Neuronal stem cell (in vitro differentiated cells): ENCODE data around the gene PCCB.

Experiments used
- DNase-seq: peaks from one replicate; pipeline ENCODE4 v3.0.0-alpha.2; 2013; ENCODE audit warnings: low spot score
- H2AFZ ChIP-seq: one replicate; pipeline ENCODE4 v1.6.1; 2013; ENCODE audit warnings: mild to moderate bottlenecking, low read length, inconsistent platforms
- H2AK5ac ChIP-seq: 2 replicates; pipeline ENCODE4 v1.6.1; 2013; ENCODE audit warnings: low read depth, mild to moderate bottlenecking, inconsistent platforms, low read length, moderate library complexity, mixed read lengths
- H2BK120ac ChIP-seq: 2 replicates; pipeline ENCODE4 v1.6.1; 2013; ENCODE audit warnings: low read depth, mild to moderate bottlenecking, inconsistent platforms, low read length, moderate library complexity, mixed read lengths
- H2BK12ac ChIP-seq: one replicate; pipeline ENCODE4 v1.6.1; 2013; ENCODE audit warnings: low read length, inconsistent platforms
- H2BK15ac ChIP-seq: 2 replicates; pipeline ENCODE4 v1.6.1; 2013; ENCODE audit warnings: mild to moderate bottlenecking, low read length, inconsistent platforms, mixed read lengths
- H2BK5ac ChIP-seq: one replicate; pipeline ENCODE4 v1.6.1; 2013; ENCODE audit warnings: inconsistent platforms, mild to moderate bottlenecking, low read length, moderate library complexity
- H3K14ac ChIP-seq: one replicate; pipeline ENCODE4 v1.6.1; 2013; ENCODE audit warnings: low read length, inconsistent platforms
- H3K18ac ChIP-seq: 2 replicates; pipeline ENCODE4 v1.6.1; 2013; ENCODE audit warnings: low read length, inconsistent platforms
- H3K23ac ChIP-seq: 2 replicates; pipeline ENCODE4 v1.6.1; 2013; ENCODE audit warnings: low read depth, mild to moderate bottlenecking, mixed read lengths, low read length, inconsistent platforms; ENCODE audit not compliant: poor library complexity
- H3K27ac ChIP-seq: replicated peaks from 3 replicates; pipeline ENCODE4 v1.5.1; 2013; ENCODE audit warnings: low read length, inconsistent platforms
- H3K27me3 ChIP-seq, 3 experiments: 2 replicates each; pipeline ENCODE4 v1.6.1; 2013; ENCODE audit warnings: low read length in 3 of 3, mild to moderate bottlenecking in 2 of 3, inconsistent platforms in 1 of 3, low read depth in 1 of 3, mixed read lengths in 1 of 3, moderate library complexity in 1 of 3; ENCODE audit not compliant: control insufficient read depth in 3 of 3, insufficient read depth in 3 of 3
- H3K36me3 ChIP-seq, 2 donors: replicated peaks in 1 of 2; 2 replicates each; pipeline ENCODE4 v1.6.1; 2013; ENCODE audit warnings: low read length in 2 of 2; ENCODE audit not compliant: control insufficient read depth in 2 of 2, insufficient read depth in 2 of 2
- H3K4ac ChIP-seq: 2 replicates; pipeline ENCODE4 v1.6.1; 2013; ENCODE audit warnings: inconsistent platforms, mild to moderate bottlenecking, low read length, moderate library complexity
- H3K4me1 ChIP-seq, 2 donors: 1 replicate in 1 of 2; 2 replicates in 1 of 2; pipeline ENCODE4 v1.6.1; 2013; ENCODE audit warnings: low read length in 2 of 2, low read depth in 1 of 2; ENCODE audit not compliant: control insufficient read depth in 2 of 2, insufficient read depth in 1 of 2
- H3K4me2 ChIP-seq: one replicate; pipeline ENCODE4 v1.6.1; 2013; ENCODE audit warnings: mild to moderate bottlenecking, low read length, inconsistent platforms; ENCODE audit not compliant: insufficient read depth, poor library complexity, severe bottlenecking
- H3K4me3 ChIP-seq, 2 donors: 2 replicates each; pipeline ENCODE4 v1.5.1; 2013; ENCODE audit warnings: low read length in 2 of 2, mild to moderate bottlenecking in 2 of 2, inconsistent platforms in 1 of 2, moderate library complexity in 1 of 2
- H3K79me1 ChIP-seq: one replicate; pipeline ENCODE4 v1.6.1; 2013; ENCODE audit warnings: low read depth, mild to moderate bottlenecking, inconsistent platforms, low read length, moderate library complexity
- H3K9ac ChIP-seq: one replicate; pipeline ENCODE4 v1.6.1; 2013; ENCODE audit warnings: mild to moderate bottlenecking, low read depth, low read length, inconsistent platforms; ENCODE audit not compliant: poor library complexity
- H3K9me3 ChIP-seq, 2 donors: replicated peaks in 1 of 2; 2 replicates each; pipeline versions ENCODE3 to v1.6.1; 2013; ENCODE audit warnings: low read length in 2 of 2, mild to moderate bottlenecking in 2 of 2, inconsistent platforms in 1 of 2, low read depth in 1 of 2, mixed read lengths in 1 of 2, moderate library complexity in 1 of 2; ENCODE audit not compliant: control insufficient read depth in 2 of 2, insufficient read depth in 1 of 2
- H4K8ac ChIP-seq: one replicate; pipeline ENCODE4 v1.6.1; 2013; ENCODE audit warnings: low read depth, mild to moderate bottlenecking, inconsistent platforms, low read length, moderate library complexity
- H4K91ac ChIP-seq: one replicate; pipeline ENCODE4 v1.6.1; 2013; ENCODE audit warnings: low read length, low read depth, mild to moderate bottlenecking, inconsistent platforms; ENCODE audit not compliant: poor library complexity
- WGBS, 2 donors: extraction: QIAGEN DNeasy Blood & Tissue Kit; methylation state at CpG; one replicate each; pipeline ENCODE4 v1.1.7; 2013; ENCODE audit warnings: missing lambda C conversion rate in 2 of 2, mixed read lengths in 1 of 2; ENCODE audit not compliant: insufficient read length in 2 of 2, insufficient replicate concordance in 1 of 2; ENCODE audit errors: extremely low coverage in 2 of 2; 5-methylcytosine and 5-hydroxymethylcytosine counted together

PCCB gene

GRCh38 chr3:136336329-136337100, 86.4 kb downstream of the PCCB start:
- Histone ChIP-seq H3K27me3 (no peaks in the 10 kb centered on the region), H3K14ac (no peak overlapping the region), H3K18ac (peak overlapping the region; percentile 19), H3K79me1 (no peaks in the 10 kb centered on the region), H3K9me3 (no peaks in the 10 kb centered on the region), H3K36me3 (peaks cover 9 to 91% of the 10 kb centered on the region in 2 donors), H4K91ac (no peak overlapping the region), H3K4me2 (no peak overlapping the region), H2AFZ (no peak overlapping the region), H2BK12ac (no peak overlapping the region), H2BK120ac (no peak overlapping the region), H3K4me3 (no peak overlapping the region), H4K8ac (no peak overlapping the region), H3K23ac (no peak overlapping the region), H3K27ac (no peak overlapping the region), H2BK15ac (no peak overlapping the region), H3K9ac (no peak overlapping the region), H2AK5ac (no peak overlapping the region), H2BK5ac (no peak overlapping the region), H3K4me1 (no peaks in the 10 kb centered on the region), H3K4ac (no peak overlapping the region)
- no CpG with 5 or more reads among the region's 4 CpGs for WGBS, 2 donors
- DNase-seq, result no peak

GRCh38 chr3:136343446-136343845, 93.3 kb downstream of the PCCB start:
- Histone ChIP-seq H3K4me2 (no peak overlapping the region), H2BK5ac (no peak overlapping the region), H3K79me1 (no peaks in the 10 kb centered on the region), H3K23ac (no peak overlapping the region), H2AFZ (no peak overlapping the region), H2BK120ac (no peak overlapping the region), H3K9ac (no peak overlapping the region), H2BK15ac (no peak overlapping the region), H4K8ac (no peak overlapping the region), H2AK5ac (no peak overlapping the region), H4K91ac (no peak overlapping the region), H3K27me3 (no peaks in the 10 kb centered on the region), H3K18ac (no peak overlapping the region), H3K4me1 (peaks cover 2 to 7% of the 10 kb centered on the region in 2 donors), H3K36me3 (peaks cover 0 to 58% of the 10 kb centered on the region in 2 donors), H3K4ac (no peak overlapping the region), H2BK12ac (no peak overlapping the region), H3K27ac (no peak overlapping the region), H3K9me3 (no peaks in the 10 kb centered on the region), H3K14ac (no peak overlapping the region), H3K4me3 (no peak overlapping the region)
- WGBS, 2 donors, result no CpG with 5 or more reads among the region's 2 CpGs
- no peak for DNase-seq

- Histone ChIP-seq H3K4me2 (peak overlapping the region; percentile 33), H4K91ac (no peak overlapping the region), H2BK120ac (no peak overlapping the region), H2BK5ac (no peak overlapping the region), H3K4ac (no peak overlapping the region), H2AK5ac (no peak overlapping the region), H4K8ac (no peak overlapping the region), H3K9me3 (no peaks in the 10 kb centered on the region), H3K18ac (no peak overlapping the region), H3K23ac (no peak overlapping the region), H3K14ac (no peak overlapping the region), H3K9ac (no peak overlapping the region), H3K27ac (peak overlapping the region; percentile 28), H3K27me3 (no peaks in the 10 kb centered on the region), H3K79me1 (no peaks in the 10 kb centered on the region), H3K4me1 (peaks cover 2 to 7% of the 10 kb centered on the region in 2 donors), H2AFZ (no peak overlapping the region), H3K36me3 (peaks cover 0 to 58% of the 10 kb centered on the region in 2 donors), H3K4me3 (no peak overlapping the region), H2BK12ac (no peak overlapping the region), H2BK15ac (no peak overlapping the region)
- no CpG with 5 or more reads among the region's 5 CpGs for WGBS, 2 donors
- peak; percentile 18 for DNase-seq
These were observed 93.9 kb downstream of the PCCB start for GRCh38 chr3:136343873-136344555.

- no peaks in the 10 kb centered on the region for H3K27me3 ChIP-seq
- no peak overlapping the region for H4K8ac ChIP-seq
- no peak overlapping the region for H3K4ac ChIP-seq
- H3K9ac ChIP-seq, result no peak overlapping the region
- H3K36me3 ChIP-seq, result peaks cover 0 to 50% of the 10 kb centered on the region in 2 donors
- H3K23ac ChIP-seq, result no peak overlapping the region
- H3K4me3 ChIP-seq, result no peak overlapping the region
- H2AK5ac ChIP-seq, result no peak overlapping the region
- H2BK120ac ChIP-seq, result no peak overlapping the region
- H4K91ac ChIP-seq, result no peak overlapping the region
- H3K4me2 ChIP-seq, result no peak overlapping the region
- H3K18ac ChIP-seq, result no peak overlapping the region
- no peak overlapping the region for H3K27ac ChIP-seq
- no peak overlapping the region for H3K14ac ChIP-seq
- no peaks in the 10 kb centered on the region for H3K79me1 ChIP-seq
- H3K9me3 ChIP-seq, result no peaks in the 10 kb centered on the region
- H2AFZ ChIP-seq, result no peak overlapping the region
- no peak for DNase-seq
- WGBS, 2 donors, result no CpG with 5 or more reads among the region's 5 CpGs
- no peak overlapping the region for H2BK12ac ChIP-seq
- no peak overlapping the region for H2BK15ac ChIP-seq
- peaks cover 2 to 7% of the 10 kb centered on the region in 2 donors for H3K4me1 ChIP-seq
- no peak overlapping the region for H2BK5ac ChIP-seq
These were observed 96.3 kb downstream of the PCCB start for GRCh38 chr3:136346486-136346885.
